Measurements from ENCODE around the gene NTM.

Gene NTM

GRCh38 chr11:131354251-131354701 is 16.1 kb upstream of the NTM start:
- no peaks in the 10 kb centered on the region for H3K27me3 ChIP-seq (ENCODE audit: insufficient read depth, low read length)
- no peaks in the 10 kb centered on the region for H3K4me1 ChIP-seq (ENCODE audit: insufficient read depth, low read length, severe bottlenecking)
- H3K36me3 ChIP-seq (ENCODE audit: insufficient read depth, low read length): no peaks in the 10 kb centered on the region
- H3F3A ChIP-seq (ENCODE audit: insufficient read depth, low read length): no peaks in the 10 kb centered on the region
- H3K4me2 ChIP-seq (ENCODE audit: low read length): no peak overlapping the region
- no peak overlapping the region for H3K4me3 ChIP-seq (ENCODE audit: low read depth, low read length, poor library complexity, severe bottlenecking)
- no peak overlapping the region for H3K27ac ChIP-seq (ENCODE audit: low read depth, low read length, poor library complexity, severe bottlenecking)
- H3K9me2 ChIP-seq (ENCODE audit: low read depth, low read length): no peaks in the 10 kb centered on the region
- H2AFZ ChIP-seq (ENCODE audit: low read length): no peak overlapping the region
- H3K9ac ChIP-seq (ENCODE audit: low read length): no peak overlapping the region
- H3K79me2 ChIP-seq (ENCODE audit: insufficient read depth, low read length): no peaks in the 10 kb centered on the region
- no peaks in the 10 kb centered on the region for H3K9me3 ChIP-seq (ENCODE audit: low read length)
- TF ChIP-seq, protein P1, sequence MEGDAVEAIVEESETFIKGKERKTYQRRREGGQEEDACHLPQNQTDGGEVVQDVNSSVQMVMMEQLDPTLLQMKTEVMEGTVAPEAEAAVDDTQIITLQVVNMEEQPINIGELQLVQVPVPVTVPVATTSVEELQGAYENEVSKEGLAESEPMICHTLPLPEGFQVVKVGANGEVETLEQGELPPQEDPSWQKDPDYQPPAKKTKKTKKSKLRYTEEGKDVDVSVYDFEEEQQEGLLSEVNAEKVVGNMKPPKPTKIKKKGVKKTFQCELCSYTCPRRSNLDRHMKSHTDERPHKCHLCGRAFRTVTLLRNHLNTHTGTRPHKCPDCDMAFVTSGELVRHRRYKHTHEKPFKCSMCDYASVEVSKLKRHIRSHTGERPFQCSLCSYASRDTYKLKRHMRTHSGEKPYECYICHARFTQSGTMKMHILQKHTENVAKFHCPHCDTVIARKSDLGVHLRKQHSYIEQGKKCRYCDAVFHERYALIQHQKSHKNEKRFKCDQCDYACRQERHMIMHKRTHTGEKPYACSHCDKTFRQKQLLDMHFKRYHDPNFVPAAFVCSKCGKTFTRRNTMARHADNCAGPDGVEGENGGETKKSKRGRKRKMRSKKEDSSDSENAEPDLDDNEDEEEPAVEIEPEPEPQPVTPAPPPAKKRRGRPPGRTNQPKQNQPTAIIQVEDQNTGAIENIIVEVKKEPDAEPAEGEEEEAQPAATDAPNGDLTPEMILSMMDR (IDR thresholded peaks at IDR 0.05; ENCODE audit: low read length): no peak
- H4K20me1 ChIP-seq (ENCODE audit: insufficient read depth, low read length): no peaks in the 10 kb centered on the region

DNA sequence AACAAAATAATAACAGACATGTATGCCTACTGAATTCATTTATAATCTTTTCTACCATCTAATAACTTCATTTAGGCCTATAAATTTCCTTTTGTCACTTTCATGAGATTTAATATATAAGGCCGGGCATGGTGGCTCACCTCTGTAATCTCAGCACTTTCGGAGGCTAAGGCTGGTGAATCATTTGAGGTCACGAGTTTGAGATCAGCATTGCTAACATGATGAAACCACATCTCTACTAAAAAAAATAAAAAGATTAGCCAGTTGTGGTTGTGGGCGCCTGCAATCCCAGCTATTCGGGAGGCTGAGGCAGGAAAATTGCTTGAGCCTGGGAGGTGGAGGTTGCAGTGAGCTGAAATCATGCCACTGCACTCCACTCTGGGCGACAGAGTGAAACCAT is 14.2 kb upstream of the NTM start:
- no peaks in the 10 kb centered on the region for H3K9me2 ChIP-seq (ENCODE audit: low read depth, low read length)
- no peaks in the 10 kb centered on the region for H3K4me1 ChIP-seq (ENCODE audit: insufficient read depth, low read length, severe bottlenecking)
- H2AFZ ChIP-seq (ENCODE audit: low read length): no peak overlapping the region
- TF ChIP-seq, protein P1 (IDR thresholded peaks at IDR 0.05; ENCODE audit: low read length): no peak
- no peak for TF ChIP-seq EZH2 (IDR thresholded peaks at IDR 0.05; ENCODE audit: borderline replicate concordance, low read length)
- no peak overlapping the region for H3K4me2 ChIP-seq (ENCODE audit: low read length)
- no peaks in the 10 kb centered on the region for H3K79me2 ChIP-seq (ENCODE audit: insufficient read depth, low read length)
- H3F3A ChIP-seq (ENCODE audit: insufficient read depth, low read length): no peaks in the 10 kb centered on the region
- no peak overlapping the region for H3K9ac ChIP-seq (ENCODE audit: low read length)
- H4K20me1 ChIP-seq (ENCODE audit: insufficient read depth, low read length): no peaks in the 10 kb centered on the region
- no peak overlapping the region for H3K27ac ChIP-seq (ENCODE audit: low read depth, low read length, poor library complexity, severe bottlenecking)
- no peak overlapping the region for H3K4me3 ChIP-seq (ENCODE audit: low read depth, low read length, poor library complexity, severe bottlenecking)
- no peaks in the 10 kb centered on the region for H3K27me3 ChIP-seq (ENCODE audit: insufficient read depth, low read length)
- H3K36me3 ChIP-seq (ENCODE audit: insufficient read depth, low read length): no peaks in the 10 kb centered on the region
- no peaks in the 10 kb centered on the region for H3K9me3 ChIP-seq (ENCODE audit: low read length)

- no peak overlapping the region for H3K4me2 ChIP-seq (ENCODE audit: low read length)
- no peaks in the 10 kb centered on the region for H3K36me3 ChIP-seq (ENCODE audit: insufficient read depth, low read length)
- no peak overlapping the region for H3K27ac ChIP-seq (ENCODE audit: low read depth, low read length, poor library complexity, severe bottlenecking)
- H3K4me1 ChIP-seq (ENCODE audit: insufficient read depth, low read length, severe bottlenecking): no peaks in the 10 kb centered on the region
- no peaks in the 10 kb centered on the region for H3K79me2 ChIP-seq (ENCODE audit: insufficient read depth, low read length)
- TF ChIP-seq, protein P1 (IDR thresholded peaks at IDR 0.05; ENCODE audit: low read length): no peak
- no peak for TF ChIP-seq EZH2 (IDR thresholded peaks at IDR 0.05; ENCODE audit: borderline replicate concordance, low read length)
- no peaks in the 10 kb centered on the region for H3K9me3 ChIP-seq (ENCODE audit: low read length)
- no peak overlapping the region for H3K9ac ChIP-seq (ENCODE audit: low read length)
- no peaks in the 10 kb centered on the region for H3K9me2 ChIP-seq (ENCODE audit: low read depth, low read length)
- no peaks in the 10 kb centered on the region for H3F3A ChIP-seq (ENCODE audit: insufficient read depth, low read length)
- no peak overlapping the region for H3K4me3 ChIP-seq (ENCODE audit: low read depth, low read length, poor library complexity, severe bottlenecking)
- no peaks in the 10 kb centered on the region for H4K20me1 ChIP-seq (ENCODE audit: insufficient read depth, low read length)
- H3K27me3 ChIP-seq (ENCODE audit: insufficient read depth, low read length): no peaks in the 10 kb centered on the region
- H2AFZ ChIP-seq (ENCODE audit: low read length): no peak overlapping the region
These were observed 5.0 kb upstream of the NTM start for GRCh38 chr11:131365329-131365930.

Measured in OCI-LY1 (cell line).